GM12865 (cell line): ENCODE measurements around the gene CDCA7.

Source experiments
- DNase-seq: peaks from one replicate; pipeline ENCODE4 v3.0.0; 2010; ENCODE audit warnings: low read depth
- H3K4me3 ChIP-seq: 2 replicates; pipeline ENCODE4 v1.5.1; 2011; ENCODE audit warnings: mild to moderate bottlenecking, low read depth, low read length, control low read depth
- TF ChIP-seq, protein P1 (sequence below): IDR thresholded peaks from 2 replicates; pipeline ENCODE4 v1.5.1; 2011; ENCODE audit warnings: low read length, control low read depth, low read depth, inconsistent platforms; ENCODE audit not compliant: insufficient read depth; ENCODE audit errors: missing control alignments

Gene CDCA7

DNA sequence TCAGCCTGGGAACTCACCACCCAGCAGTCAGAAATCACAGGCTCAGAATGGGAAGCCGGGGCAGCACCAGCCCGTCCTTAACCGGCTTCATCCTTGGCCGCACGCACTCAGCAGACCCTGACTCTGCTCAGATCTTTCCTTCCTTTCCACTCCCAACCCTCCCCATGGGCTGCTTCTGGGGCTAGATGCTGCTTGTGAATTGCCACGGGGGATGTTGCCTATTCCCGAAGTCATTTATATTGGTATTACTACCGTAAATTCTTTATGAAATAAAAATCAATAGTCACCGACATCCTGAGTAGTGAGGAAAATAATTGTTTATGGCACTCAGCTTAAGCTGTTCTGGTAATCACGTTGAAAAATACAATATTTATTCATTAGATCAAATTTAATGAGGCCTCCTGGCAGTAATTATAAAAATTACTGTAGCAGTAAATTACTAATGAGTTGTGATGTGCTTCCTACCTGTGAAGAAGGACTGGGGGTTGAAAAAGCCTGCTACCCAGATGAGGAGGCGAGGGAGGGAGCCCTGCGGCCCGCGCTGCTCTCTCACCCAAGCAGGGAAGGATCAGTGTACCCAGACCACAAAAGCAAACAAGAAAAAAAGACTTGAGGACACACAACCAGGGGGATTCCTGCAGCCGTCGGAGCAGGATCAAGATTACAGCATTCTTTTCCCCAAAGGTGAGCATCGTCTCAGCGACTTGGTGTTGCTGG lies 31.5 kb downstream of the CDCA7 start:
- TF ChIP-seq, protein P1, sequence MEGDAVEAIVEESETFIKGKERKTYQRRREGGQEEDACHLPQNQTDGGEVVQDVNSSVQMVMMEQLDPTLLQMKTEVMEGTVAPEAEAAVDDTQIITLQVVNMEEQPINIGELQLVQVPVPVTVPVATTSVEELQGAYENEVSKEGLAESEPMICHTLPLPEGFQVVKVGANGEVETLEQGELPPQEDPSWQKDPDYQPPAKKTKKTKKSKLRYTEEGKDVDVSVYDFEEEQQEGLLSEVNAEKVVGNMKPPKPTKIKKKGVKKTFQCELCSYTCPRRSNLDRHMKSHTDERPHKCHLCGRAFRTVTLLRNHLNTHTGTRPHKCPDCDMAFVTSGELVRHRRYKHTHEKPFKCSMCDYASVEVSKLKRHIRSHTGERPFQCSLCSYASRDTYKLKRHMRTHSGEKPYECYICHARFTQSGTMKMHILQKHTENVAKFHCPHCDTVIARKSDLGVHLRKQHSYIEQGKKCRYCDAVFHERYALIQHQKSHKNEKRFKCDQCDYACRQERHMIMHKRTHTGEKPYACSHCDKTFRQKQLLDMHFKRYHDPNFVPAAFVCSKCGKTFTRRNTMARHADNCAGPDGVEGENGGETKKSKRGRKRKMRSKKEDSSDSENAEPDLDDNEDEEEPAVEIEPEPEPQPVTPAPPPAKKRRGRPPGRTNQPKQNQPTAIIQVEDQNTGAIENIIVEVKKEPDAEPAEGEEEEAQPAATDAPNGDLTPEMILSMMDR, result no peak
- no peak overlapping the region for H3K4me3 ChIP-seq
- DNase-seq, result no peak

DNA sequence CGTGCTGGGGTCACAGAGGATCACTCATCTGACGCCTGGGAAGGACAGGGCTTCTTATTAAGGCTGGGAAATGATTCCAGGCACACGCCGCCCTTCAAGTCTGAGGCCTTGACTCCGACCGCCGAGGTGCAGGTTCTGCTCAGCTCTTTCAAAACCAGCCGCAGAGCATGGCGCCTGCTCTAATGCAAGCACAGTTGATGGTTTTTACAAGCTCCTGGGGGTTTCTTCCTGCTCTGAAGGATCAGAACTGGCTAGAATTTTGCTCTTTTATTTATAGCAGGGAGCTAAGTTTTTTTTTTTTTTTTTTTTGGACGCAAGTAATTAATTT lies 32.0 kb downstream of the CDCA7 start:
- TF ChIP-seq, protein P1, result no peak
- DNase-seq, result no peak
- no peak overlapping the region for H3K4me3 ChIP-seq

DNA sequence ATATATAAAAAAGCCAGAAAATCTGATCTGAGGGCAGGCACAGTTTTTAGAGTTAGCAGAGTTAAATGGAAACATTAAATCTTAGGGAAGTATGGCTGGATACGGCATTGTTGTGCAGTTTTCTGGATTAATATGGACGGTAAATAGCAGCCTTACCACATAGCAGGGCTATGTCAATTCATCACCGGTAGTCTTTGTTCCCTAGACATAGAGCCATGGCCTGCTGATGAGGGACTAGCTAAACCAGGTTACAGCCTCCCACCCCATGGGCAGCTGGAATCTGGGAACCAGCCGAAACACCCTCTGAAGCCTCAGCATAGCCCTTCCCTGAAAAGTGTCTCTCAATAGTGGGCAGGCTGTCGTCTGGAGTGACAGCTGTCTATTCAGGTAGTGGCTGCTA lies 32.4 kb downstream of the CDCA7 start:
- DNase-seq, result no peak
- TF ChIP-seq, protein P1, result no peak
- H3K4me3 ChIP-seq, result no peak overlapping the region

DNA sequence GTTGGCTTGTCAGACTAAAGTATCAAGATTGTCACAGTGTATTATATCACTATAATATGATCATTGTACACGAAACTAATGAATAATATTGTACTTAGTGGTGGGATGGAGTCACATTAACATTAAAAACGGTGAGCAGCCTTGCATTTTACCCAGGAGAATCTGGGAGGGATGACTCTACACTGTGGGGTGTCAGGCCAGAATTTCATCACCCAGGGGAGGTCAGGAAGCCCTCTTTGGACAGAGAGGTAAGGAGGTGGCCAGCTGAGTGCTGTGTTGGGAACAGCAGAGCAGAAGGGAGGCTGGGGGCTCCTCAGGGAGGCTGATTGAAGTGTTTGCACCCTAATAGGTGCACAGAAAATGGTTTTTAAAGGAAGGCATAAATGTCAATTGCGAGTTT lies 33.0 kb downstream of the CDCA7 start:
- no peak overlapping the region for H3K4me3 ChIP-seq
- no peak for DNase-seq
- TF ChIP-seq, protein P1, result no peak

DNA sequence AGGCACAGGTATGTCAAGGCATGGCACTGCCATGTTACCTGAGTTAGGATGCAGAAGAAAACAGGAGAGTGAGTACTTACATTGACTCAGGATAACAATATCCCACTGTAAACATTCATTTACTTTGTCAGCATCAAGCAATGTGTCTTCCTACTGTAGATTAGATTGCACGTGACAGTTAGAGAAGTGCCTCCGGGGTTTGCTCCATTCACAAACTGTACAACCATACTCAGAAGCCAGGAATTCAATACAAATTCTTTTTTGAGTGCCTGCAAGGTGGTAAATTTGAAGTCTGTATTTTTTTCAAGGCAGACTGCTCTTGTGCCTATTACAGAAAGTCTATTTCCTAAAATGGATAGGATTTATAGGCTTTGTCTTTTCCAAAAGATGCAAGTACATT lies 34.1 kb downstream of the CDCA7 start:
- H3K4me3 ChIP-seq, result no peak overlapping the region
- DNase-seq, result no peak
- TF ChIP-seq, protein P1, result no peak

DNA sequence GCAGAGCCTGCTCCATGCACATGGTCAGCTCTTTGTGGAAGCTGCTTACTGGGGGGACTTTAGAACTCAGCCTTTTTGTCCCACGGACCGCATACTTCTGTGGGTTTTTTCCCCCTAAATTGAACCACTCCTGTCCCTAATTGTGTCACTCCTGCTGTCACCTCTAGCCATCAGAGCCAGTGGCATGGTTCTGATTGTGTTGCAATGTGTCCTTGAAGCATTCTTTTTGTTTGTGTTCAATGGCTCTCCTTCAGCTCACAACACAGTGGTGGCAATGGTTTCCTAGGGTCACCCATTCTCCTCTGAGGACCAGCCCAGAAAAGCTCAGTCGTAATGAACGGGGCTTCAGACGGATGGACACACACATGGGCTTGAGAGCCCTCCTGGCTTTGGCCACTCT lies 35.4 kb downstream of the CDCA7 start:
- TF ChIP-seq, protein P1, result no peak
- no peak overlapping the region for H3K4me3 ChIP-seq
- no peak for DNase-seq

DNA sequence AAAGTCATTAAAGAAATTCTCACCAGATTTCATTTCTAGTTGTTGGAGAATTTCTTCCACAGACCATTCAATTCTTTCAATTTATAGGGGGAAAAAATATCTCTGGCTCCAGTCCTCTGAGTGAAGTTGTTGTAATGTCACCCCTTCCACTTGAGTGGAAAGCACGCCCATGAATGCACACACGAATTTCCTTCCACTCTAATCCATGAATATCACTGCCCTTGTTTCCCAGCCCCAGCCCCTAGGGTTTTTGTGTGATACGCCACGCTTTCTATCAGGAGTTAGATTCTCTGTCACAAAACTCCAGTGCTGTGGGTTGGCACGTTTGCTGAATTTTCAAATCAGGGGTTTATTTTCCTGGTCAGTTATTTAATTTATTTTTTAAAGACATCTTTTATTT lies 38.1 kb downstream of the CDCA7 start:
- TF ChIP-seq, protein P1, result no peak
- no peak overlapping the region for H3K4me3 ChIP-seq
- no peak for DNase-seq
